Measurements from ENCODE around the gene KLC3.

- no peak for TF ChIP-seq SIN3A (IDR thresholded peaks at IDR 0.05; ENCODE audit: borderline replicate concordance, insufficient read depth, low read length)
- TF ChIP-seq POLR2AphosphoS5 (IDR thresholded peaks at IDR 0.05; ENCODE audit: low read depth, low read length) = no peak
Measured at GRCh38 chr19:45395821-45396617, 55.5 kb downstream of the KLC3 start.

Measured in PFSK-1 (cell line).